Progenitor cell of endocrine pancreas (in vitro differentiated cells): ENCODE results near the gene MRPS22. TPM values are rescaled to one million over a fixed set of nuclear protein-coding genes. Genes with fewer than 3 reads are reported as not detected.

Experiments used
- DNase-seq: peaks from one replicate; pipeline ENCODE4 v3.0.0; 2021; ENCODE audit warnings: low spot score; ENCODE audit not compliant: unreplicated experiment
- H3K27ac Mint-ChIP-seq: 2 replicates; pipeline ENCODE4 v1.8.0; 2021; ENCODE audit warnings: mild to moderate bottlenecking, moderate library complexity, mixed read lengths
- H3K27me3 Mint-ChIP-seq: 2 replicates; pipeline ENCODE4 v1.8.0; 2021; ENCODE audit warnings: mixed read lengths
- H3K36me3 Mint-ChIP-seq: 2 replicates; pipeline ENCODE4 v1.8.0; 2022; ENCODE audit warnings: mixed read lengths; ENCODE audit not compliant: insufficient read depth
- H3K4me1 Mint-ChIP-seq: 2 replicates; pipeline ENCODE4 v1.8.0; 2021; ENCODE audit warnings: low read depth, mixed read lengths
- H3K4me3 Mint-ChIP-seq: 2 replicates; pipeline ENCODE4 v1.8.0; 2021; ENCODE audit warnings: low read depth, mild to moderate bottlenecking, moderate library complexity, mixed read lengths
- H3K9me3 Mint-ChIP-seq: 2 replicates; pipeline ENCODE4 v1.8.0; 2021; ENCODE audit warnings: low read depth, mixed read lengths
- CTCF ChIP-seq: fragments of 200-600 bp; sonication (generic); IDR thresholded peaks from one replicate; pipeline ENCODE4 v1.5.0; 2021; ENCODE audit warnings: antibody characterized with exemption, mild to moderate bottlenecking; ENCODE audit not compliant: unreplicated experiment
- total RNA-seq: library from RNA; stranded (reverse); gene quantifications from 2 replicates; pipeline ENCODE4 v1.2.1, GENCODE V29; 2021

MRPS22 gene
- total RNA-seq, 1 donor from 2014 or later, result 39.5 TPM

- Mint-ChIP-seq H3K36me3 (no peaks in the 10 kb centered on the region), H3K4me3 (no peak overlapping the region), H3K27ac (no peak overlapping the region), H3K27me3 (peaks cover 87% of the 10 kb centered on the region), H3K4me1 (no peaks in the 10 kb centered on the region), H3K9me3 (no peaks in the 10 kb centered on the region)
- no peak for TF ChIP-seq CTCF
- no peak for DNase-seq
Observed at GRCh38 chr3:139326707-139327106, 17.1 kb upstream of the MRPS22 start.

GRCh38 chr3:139327231-139327630 lies 16.6 kb upstream of the MRPS22 start:
- H3K27me3 Mint-ChIP-seq, result peaks cover 88% of the 10 kb centered on the region
- TF ChIP-seq CTCF, result no peak

GRCh38 chr3:139327861-139328260 lies 16.0 kb upstream of the MRPS22 start:
- Mint-ChIP-seq H3K4me3 (no peak overlapping the region), H3K27me3 (peaks cover 88% of the 10 kb centered on the region), H3K9me3 (no peaks in the 10 kb centered on the region), H3K4me1 (no peaks in the 10 kb centered on the region), H3K36me3 (no peaks in the 10 kb centered on the region), H3K27ac (no peak overlapping the region)
- no peak for DNase-seq
- no peak for TF ChIP-seq CTCF

More at GRCh38 chr3:139327231-139327630, 16.6 kb upstream of the MRPS22 start:
- Mint-ChIP-seq H3K4me1 (no peaks in the 10 kb centered on the region), H3K36me3 (no peaks in the 10 kb centered on the region), H3K9me3 (no peaks in the 10 kb centered on the region), H3K27ac (no peak overlapping the region), H3K4me3 (no peak overlapping the region)
- no peak for DNase-seq

- H3K9me3 Mint-ChIP-seq, result no peaks in the 10 kb centered on the region
- H3K27me3 Mint-ChIP-seq, result peaks cover 88% of the 10 kb centered on the region
- no peak overlapping the region for H3K4me3 Mint-ChIP-seq
- H3K4me1 Mint-ChIP-seq, result no peaks in the 10 kb centered on the region
- H3K36me3 Mint-ChIP-seq, result no peaks in the 10 kb centered on the region
- no peak for DNase-seq
- H3K27ac Mint-ChIP-seq, result no peak overlapping the region
- no peak for TF ChIP-seq CTCF
Observed at GRCh38 chr3:139328356-139328755, 15.5 kb upstream of the MRPS22 start.

- peak; percentile 100 for TF ChIP-seq CTCF
- Mint-ChIP-seq H3K36me3 (no peaks in the 10 kb centered on the region), H3K9me3 (no peaks in the 10 kb centered on the region), H3K27ac (no peak overlapping the region), H3K4me3 (peak overlapping the region; percentile 45), H3K27me3 (peaks cover 85% of the 10 kb centered on the region), H3K4me1 (no peaks in the 10 kb centered on the region)
- peak; percentile 96 for DNase-seq
Observed at GRCh38 chr3:139329364-139329850, 14.4 kb upstream of the MRPS22 start.
